Fibroblast of gingiva (primary cell): ENCODE results near the gene SLC25A26.

Source experiments
- DNase-seq: peaks from one replicate; pipeline ENCODE4 v3.0.0-alpha.2; 2011; ENCODE audit warnings: low read depth

Gene SLC25A26

DNA sequence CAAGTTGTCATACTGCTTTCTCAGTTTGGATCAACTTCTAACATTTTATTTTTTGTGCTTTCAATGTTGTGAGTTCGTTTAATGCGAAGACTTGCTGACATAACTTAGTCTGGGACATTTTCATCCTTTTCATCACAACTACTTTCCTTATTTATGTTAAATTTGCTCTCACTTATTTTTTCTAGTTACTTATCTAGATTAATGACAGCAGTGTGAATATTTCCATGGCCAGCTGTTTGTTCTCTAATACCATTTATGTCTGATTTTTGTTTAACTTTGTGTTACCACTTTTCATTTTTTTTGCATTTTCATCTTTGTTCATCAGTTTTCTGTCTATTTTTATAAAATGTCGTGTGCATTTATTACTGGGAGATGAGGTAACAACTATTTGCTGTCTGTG lies 6.2 kb downstream of the SLC25A26 start:
- no peak for DNase-seq

DNA sequence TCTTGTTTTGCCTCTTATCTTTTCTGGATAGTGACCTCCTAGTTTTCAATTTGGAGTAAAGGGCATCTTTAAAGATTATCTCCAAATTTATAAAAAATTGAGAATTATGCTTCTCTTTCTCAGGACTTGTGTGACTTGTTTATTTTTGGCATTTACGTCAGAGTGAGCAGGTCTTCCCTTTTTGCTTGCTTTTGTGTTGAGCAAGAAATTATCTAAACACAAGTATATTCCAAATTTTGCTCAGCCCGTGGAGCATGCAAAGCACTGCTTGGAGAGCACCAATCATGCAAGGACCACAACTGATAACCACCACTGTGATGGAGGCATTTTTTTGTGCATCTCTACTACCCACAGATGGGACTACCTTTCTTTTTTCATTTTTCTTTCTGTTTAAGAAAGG lies 7.1 kb downstream of the SLC25A26 start:
- DNase-seq = peak; percentile 13

DNA sequence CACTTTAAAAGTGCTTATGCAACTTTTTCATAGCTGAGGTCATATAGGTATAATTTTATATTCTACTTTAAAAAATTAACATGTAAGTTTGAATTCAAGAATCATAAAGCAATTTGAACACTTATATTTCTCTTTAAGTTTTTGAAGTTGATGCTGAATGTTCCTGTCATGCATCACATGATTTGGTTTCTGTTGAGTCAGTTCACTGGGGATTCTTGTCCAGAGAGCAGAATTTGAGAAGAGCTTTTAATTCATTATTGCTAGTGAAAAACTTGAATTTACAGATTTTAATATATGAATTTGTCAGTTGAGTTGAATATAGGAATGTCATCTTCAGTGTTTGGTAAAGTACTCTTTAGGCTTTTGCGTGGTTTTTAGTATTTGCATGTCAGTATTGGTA lies 7.9 kb downstream of the SLC25A26 start:
- no peak for DNase-seq

DNA sequence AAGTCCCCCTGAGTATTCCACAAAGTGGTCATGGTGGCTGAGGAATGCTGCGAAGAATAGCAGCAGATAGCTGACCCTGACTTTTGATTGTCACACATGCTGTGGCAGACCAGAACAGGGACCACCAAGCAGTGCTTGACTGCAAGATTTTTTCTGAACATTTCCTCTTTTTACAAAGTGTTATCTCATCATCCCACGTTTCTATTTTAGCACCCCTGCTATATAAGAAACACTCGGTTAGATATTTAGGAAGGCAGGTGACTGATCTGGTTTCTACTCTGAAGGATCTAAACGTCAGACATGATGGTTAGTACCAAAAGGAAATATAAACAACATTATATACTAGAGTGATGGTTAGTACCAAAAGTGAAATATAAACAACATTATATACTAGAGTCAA lies 9.1 kb downstream of the SLC25A26 start:
- DNase-seq = no peak

DNA sequence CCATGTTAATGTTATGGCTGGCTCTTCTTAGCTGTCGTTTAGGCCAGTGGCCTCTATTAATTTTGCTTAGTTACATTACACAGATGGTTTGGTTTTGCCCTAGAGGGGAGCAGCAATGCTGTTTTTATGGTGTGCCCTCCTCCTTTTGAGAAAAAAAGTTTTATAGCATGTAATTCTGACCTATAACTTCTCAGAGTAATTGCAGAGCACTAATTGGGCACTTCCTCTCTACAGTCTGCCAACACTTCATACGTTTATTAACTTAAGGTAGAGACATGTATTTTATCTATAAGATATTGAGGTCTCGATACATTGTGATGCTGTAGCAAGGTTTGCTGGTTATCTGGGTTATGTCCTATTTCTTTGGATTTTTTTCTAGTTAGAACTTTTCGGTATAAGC lies 12.2 kb downstream of the SLC25A26 start:
- DNase-seq = no peak

DNA sequence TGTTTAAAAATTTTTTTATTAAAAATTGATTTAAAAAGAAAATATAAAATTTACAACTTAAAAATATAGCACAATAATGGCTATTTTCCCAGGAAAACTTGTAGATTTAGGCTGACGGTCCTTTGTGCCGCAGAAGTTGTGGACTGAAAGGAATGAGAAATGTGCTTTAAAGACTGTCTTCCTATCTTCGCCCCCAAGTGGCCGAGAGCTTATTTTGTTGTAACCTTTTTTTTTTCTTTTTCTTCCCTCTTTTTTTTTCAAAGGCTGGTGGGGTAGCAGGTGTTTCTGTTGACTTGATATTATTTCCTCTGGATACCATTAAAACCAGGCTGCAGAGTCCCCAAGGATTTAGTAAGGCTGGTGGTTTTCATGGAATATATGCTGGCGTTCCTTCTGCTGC lies 15.5 kb downstream of the SLC25A26 start:
- no peak for DNase-seq

DNA sequence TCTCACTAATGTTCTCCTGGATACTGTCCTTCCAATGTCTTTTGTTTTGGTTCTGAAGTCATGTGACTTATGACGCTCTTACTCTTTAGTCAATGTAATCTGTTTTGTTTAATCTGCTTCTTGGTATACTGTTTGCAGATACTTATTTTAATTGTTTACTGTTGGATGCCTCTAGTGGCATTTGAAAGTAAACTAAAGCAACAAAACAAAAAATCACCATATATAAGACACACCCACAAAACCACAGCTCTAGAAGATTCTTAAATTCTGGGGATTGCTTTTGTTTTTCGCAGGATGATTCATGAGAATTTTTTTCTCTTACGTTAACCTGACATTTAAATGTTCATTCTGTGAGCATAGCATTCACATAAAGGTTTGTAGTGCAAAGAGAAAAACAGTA lies 16.8 kb downstream of the SLC25A26 start:
- no peak for DNase-seq

DNA sequence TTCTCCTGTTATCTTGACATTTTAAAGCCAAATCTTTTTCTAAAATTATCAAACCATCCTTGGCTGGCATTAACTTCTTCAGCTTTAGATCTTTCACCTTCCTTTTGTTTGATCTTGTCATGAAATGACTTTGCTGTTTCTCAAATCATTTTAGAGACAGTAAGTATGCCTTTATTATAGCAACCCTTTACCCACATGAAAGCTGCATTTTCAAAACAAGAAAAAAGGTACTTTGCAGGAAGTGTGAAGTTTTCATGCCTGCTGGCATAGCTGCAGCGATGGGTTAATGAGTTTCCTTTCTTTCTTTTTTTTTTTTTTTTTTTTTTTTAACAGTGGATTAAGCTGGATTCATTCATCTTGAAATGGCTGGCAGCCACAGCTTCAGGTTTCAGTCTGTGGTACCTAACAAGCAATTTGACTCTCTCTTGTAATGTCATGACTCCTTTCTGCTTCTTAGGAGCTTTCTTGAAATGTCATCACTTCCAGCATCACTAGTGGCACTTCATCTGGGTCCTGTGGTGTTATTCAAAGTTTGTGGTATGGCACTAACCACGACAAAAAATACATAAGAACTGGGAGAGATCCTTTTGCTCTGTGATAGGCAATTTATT lies 18.8 kb downstream of the SLC25A26 start:
- no peak for DNase-seq

DNA sequence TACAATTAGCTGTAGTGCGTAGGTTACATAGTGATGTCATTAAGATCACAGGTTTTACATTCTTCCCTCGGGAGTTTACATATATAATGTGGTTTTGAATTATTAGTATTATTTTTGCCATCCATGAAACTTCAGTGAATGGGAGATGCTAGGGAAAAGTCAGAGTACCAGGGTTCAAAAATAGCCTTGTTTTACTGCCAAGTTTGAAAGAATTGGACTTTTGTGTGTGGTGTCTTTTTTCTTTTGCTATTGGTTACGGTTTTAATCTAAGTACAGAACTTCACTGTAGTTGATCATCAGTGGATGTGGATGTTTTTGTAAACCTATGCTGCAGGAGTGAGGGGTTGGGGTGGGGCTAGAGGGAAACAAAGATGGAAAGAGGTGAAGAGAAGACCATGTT lies 20.7 kb downstream of the SLC25A26 start:
- DNase-seq = no peak

DNA sequence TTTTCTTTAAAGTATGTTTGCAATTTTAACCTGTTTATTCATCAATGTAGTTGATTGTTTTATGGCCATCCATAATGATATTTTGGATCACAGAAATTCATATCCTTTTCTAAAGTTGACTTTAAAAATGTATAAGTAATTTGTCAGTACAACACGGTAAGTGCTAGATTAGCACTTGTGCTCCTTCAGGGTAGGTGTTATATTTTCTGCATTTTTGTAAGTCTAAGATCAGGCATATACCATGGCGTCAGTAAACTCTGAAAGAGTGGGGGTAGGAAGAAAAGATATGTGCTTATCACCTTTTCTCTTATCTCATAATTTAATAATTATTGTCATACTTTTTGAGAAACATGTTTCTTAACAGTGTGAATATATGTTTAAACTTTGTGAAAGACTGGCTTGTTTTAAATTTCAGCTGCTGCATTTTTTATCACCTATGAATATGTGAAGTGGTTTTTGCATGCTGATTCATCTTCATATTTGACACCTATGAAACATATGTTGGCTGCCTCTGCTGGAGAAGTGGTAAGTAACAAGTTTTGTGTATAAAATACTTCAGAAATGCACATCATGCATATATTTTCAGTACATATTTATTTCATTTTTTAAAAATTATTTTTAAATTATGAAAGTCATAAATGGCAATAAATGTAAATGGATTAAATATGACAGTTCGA lies 22.1 kb downstream of the SLC25A26 start:
- no peak for DNase-seq

DNA sequence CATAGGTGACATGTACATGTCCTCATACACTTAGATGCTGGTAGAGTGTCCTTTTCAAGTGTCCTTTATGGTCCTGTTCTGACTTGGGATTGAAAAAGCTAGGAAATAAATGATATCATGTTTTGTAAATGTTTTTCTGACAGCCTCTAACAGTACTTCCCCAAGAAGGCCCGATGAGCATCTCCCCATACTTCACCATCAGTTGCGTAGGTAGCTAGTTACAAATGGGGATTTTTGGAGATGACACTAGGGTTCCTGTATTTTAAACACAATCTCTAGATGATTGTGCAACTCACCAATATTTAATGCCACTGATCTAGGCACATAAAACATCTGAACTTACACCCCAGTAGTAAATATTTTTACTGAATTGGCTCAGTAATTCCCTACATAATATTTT lies 27.8 kb downstream of the SLC25A26 start:
- no peak for DNase-seq

DNA sequence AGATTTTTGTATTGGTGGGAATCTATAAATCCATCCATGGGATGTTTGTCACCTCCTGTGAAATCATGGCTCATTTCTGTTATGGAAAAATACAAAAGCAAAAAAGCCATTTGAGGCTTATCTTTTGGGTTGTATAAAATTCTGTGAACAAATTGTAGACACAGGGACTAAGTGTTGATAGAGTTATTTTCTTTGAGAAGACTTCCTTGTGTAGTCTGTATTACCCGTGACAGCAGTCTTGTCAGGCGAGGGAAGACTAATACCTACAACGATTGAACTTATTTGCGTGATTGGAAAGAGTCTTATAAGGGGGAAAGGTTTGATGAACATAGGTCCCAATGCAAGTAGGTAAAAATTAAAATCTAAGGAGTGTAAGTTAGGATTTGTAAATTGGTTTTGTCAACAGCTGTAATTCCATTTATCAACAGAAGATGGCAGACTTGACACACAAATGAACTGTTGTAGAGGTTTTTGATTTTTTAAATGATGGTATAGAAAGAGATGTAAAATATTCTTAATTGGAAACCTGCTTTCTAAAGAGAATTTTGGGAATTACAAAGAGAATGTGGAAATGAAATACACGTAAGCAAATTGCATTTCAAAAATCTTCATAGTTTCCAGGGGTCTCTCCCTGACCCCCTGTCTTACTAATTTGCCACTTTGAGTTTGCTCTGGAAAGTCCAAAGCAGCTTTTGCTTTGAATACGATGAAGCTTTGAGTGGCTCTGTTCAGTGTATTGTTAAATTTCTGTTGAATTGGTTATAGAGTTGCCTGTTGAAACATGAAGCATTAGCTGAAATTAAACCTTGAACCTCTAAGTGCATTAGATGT lies 33.2 kb downstream of the SLC25A26 start:
- peak; percentile 28 for DNase-seq

DNA sequence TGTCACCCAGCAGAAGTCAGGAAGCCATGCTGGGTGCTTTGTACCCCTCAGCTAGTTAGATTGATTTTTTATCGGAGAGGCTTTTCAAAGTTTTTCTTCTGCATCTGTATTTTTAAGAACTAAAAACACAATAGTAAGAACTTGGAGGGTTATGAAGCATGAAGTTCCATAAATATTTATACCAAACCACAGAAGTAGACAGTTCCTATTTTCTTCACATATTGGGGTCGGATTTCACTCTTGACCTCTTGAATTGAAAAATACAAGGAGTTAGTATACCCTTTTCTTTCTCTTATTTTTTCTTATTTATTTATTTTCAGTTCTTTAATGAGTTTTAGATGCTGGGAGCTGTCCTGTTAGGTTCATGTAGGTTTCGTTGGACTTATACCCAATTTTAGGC lies 35.1 kb downstream of the SLC25A26 start:
- DNase-seq = no peak

DNA sequence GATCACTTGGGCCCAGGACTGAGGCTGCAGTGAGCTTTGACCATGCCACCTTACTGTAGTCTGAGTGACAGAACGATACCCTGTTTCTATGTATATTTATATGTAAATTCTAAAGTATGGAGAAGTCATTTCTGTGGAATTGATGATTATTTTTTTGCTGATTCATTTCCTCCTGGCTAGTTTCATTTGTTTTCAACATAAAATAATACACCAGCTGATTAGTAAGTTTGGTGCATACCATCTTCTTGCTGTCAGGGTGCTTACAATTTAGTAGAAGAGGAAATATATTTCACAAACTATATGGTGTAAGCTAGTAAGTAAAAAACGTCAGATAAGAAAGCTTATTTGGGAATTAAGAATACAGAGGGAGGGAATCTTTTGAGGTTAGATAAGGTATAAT lies 36.0 kb downstream of the SLC25A26 start:
- peak; percentile 17 for DNase-seq

DNA sequence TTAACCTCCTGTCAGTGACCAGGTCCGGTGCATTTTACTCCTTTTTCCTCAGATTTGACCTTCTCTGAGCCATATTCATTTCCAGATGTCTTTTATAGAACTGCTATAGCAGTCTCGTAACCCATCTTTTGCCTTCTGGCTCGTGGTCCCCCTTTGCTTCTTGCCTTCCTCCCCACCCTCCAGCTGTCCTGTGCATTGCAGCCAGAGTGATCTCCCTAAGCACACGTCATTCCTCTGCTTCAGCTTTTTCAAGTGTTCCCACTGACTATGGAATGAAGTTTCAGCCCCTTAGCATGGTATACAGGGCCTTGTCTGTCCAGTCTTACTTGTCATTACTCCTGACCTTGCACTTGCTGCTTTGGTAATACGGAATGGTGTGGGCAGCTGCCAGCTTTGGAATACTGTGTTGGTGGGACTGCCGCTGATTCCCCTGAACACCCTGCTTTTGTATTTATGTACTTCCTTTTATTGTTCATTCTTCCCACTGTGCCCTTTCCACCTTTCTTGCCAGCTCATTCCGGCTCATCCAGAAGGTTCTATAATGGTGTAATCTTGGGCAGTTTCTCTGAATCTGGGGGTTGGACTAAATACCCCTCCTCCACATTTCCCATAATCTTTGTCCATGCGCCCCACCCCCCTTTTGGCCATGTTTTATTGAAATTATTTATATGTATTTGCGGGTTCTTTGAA lies 38.9 kb downstream of the SLC25A26 start:
- no peak for DNase-seq

DNA sequence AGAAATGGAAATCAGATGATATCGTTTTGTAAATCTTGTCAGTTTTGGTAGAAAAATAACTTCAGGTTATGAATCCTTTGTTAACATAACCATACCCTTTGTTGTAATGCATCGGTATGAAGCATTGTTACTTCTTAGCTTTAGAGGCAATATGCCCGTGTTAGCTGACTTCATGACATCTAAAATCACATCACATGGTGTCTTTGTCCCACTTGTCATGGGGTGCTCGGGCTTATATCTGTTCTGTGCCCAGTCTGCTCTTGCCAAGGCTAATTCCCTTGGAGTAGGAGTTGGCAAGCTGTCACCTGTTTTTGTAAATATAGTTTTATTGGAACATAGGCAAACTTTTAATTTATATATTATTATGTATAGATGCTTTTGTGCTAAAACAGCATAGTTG lies 39.6 kb downstream of the SLC25A26 start:
- no peak for DNase-seq

DNA sequence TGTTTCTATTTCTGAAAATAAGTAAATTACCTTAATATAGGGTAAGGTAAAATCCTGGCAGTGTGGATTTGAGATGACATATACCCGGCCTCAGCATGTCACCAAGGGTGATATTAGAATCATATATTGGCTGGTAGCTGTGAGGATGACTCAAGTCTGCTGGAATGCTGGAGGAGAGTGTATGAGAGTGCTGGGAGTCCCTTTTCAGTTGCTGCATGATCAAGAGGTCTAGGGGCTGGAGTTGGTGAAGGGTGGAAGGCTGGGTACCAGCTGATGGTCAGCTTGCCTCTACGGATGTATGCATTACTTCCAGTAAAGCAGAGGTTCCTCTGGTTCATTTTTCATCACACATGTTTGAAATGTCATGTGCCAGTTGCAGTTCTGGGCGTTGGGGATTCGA lies 40.6 kb downstream of the SLC25A26 start:
- DNase-seq = no peak

DNA sequence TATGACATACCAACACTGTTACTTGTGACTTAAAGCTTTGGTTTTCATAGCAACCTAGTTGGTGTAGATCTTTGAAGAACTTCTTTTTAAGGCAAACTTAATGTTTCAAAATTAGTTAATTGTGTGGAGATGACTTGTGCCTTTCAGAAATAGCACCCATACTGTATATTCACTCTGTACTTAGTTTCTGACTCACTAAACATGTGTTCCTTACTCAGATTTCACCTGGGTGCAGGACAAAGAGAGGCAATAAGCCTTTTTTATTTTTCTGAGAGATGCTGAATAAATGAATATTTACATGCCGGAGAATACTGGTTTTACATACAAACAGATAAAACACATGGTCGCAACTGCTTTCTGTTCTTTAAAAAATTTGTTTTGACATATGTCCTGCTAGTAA lies 44.8 kb downstream of the SLC25A26 start:
- no peak for DNase-seq

DNA sequence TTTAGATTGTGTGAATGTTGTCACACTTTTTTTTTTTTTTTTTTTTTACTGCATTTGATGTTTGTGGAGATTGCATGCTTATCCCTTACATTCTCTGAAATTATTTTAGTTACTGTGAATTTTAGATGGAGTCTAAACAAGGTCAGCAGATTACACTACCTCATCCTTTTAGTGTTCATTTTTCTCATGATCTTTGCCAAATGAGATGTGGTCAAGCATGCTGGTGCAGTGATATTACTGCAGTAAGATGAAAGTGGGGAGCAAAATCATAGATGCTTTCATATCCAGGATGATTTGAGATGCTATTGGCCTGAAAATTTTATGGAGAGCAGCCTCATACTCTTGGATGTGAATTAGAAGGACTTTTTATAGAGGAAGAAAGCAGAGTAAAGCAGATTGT lies 45.8 kb downstream of the SLC25A26 start:
- DNase-seq = no peak

DNA sequence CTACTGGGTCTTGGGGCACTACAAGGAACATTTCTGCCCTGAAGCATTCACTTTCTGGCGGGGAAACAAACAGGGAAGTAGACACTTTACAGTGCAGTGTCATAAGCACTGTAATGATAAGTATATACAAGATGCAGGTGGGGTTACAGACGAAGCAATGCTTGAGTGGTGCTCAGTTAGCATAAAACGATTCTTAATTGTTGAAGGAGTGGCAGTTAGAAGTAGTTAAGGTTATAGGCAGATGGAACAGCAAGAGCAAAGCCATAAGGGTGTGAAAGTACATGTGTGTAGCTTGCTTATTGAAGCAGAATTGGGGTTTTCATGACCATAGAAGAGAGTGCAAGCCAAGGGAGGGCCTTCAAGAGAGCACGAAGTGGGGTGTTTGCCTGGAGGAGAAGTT lies 46.2 kb downstream of the SLC25A26 start:
- no peak for DNase-seq

DNA sequence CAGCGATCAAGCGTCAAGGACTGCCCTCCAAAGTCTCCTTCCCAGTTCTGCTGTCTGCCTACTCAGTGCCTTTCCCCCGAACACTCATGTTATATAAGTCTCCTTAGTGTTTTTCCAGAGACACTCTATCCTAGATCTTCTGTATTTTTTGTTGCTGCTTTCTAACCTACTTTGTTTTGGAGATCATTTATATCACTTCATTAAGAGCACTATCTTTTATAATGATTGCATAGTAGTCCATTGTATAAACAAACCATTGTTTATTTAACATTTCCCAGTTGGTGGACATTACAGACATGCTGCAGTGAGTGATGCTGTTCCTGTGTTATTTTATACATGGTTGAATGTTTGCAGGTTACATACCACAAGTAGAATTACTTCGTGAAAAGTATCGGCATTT lies 47.1 kb downstream of the SLC25A26 start:
- no peak for DNase-seq

DNA sequence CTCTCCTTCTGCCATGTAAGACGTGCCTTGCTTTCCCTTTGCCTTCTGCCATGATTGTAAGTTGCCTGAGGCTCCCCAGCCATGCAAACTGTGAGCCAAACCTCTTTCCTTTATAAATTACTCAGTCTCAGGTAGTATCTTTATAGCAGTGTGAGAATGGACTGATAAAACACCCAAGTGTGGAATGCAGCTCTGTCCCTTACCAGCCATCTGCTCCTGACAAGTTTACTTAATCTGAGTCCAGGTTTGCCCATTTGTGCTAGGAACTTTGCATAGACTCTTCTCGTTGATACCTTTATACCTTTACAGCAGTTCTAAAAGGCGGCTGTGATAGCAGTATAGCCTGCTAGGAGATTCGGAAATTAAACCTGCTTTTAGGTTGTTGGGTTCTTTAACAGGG lies 48.1 kb downstream of the SLC25A26 start:
- no peak for DNase-seq

DNA sequence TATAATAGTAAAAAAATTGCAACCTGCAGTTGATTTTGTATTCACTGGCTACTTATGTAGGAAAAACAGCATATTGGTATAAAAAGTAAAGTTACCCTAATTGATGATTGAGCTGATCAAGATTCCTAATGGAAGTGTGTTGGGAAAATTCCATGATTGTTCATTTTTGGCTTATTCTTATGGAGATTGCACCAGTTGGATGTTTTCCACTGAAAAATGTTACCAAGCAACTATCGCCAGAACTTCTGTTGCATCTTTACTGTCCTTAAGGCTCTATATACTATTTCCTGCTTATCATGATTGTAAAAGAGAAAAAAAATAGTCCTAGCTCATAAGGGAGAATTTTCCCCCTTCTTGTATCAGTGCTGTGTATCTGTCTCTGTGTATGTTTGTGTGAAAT lies 48.6 kb downstream of the SLC25A26 start:
- DNase-seq = no peak
